ENCODE data around the gene FBXL7.

The FBXL7 gene

GRCh38 chr5:15499528-15500324 lies at the start of gene FBXL7:
FBXL7 (plus strand) TSS chr5:15500180.
- DNase-seq (ENCODE audit: low read depth in 2 of 3, low spot score in 2 of 3): no peak

GRCh38 chr5:15450473-15450872 lies 49.5 kb upstream of the FBXL7 start:
- no peak for DNase-seq (ENCODE audit: low read depth in 2 of 3, low spot score in 2 of 3)

- no peak for DNase-seq (ENCODE audit: low read depth in 2 of 3, low spot score in 2 of 3)
These were observed 49.0 kb upstream of the FBXL7 start for GRCh38 chr5:15450949-15451348.

GRCh38 chr5:15452030-15452429 lies 48.0 kb upstream of the FBXL7 start:
- DNase-seq (ENCODE audit: low read depth in 2 of 3, low spot score in 2 of 3): no peak

GRCh38 chr5:15452781-15453180 lies 47.2 kb upstream of the FBXL7 start:
- DNase-seq (ENCODE audit: low read depth in 2 of 3, low spot score in 2 of 3): no peak

- no peak for DNase-seq (ENCODE audit: low read depth in 2 of 3, low spot score in 2 of 3)
These were observed 40.8 kb upstream of the FBXL7 start for GRCh38 chr5:15459200-15459599.

GRCh38 chr5:15463231-15463980 lies 36.6 kb upstream of the FBXL7 start:
- no peak for DNase-seq (ENCODE audit: low read depth in 2 of 3, low spot score in 2 of 3)

GRCh38 chr5:15472116-15472515 lies 27.9 kb upstream of the FBXL7 start:
- DNase-seq (ENCODE audit: low read depth in 2 of 3, low spot score in 2 of 3): no peak

- no peak for DNase-seq (ENCODE audit: low read depth in 2 of 3, low spot score in 2 of 3)
These were observed 25.7 kb upstream of the FBXL7 start for GRCh38 chr5:15474143-15474719.

- no peak for DNase-seq (ENCODE audit: low read depth in 2 of 3, low spot score in 2 of 3)
These were observed 24.6 kb upstream of the FBXL7 start for GRCh38 chr5:15475367-15475766.

GRCh38 chr5:15476977-15477376 lies 23.0 kb upstream of the FBXL7 start:
- no peak for DNase-seq (ENCODE audit: low read depth in 2 of 3, low spot score in 2 of 3)

GRCh38 chr5:15480436-15480835 lies 19.5 kb upstream of the FBXL7 start:
- DNase-seq (ENCODE audit: low read depth in 2 of 3, low spot score in 2 of 3): no peak

GRCh38 chr5:15483351-15484097 lies 16.5 kb upstream of the FBXL7 start:
- no peak for DNase-seq (ENCODE audit: low read depth in 2 of 3, low spot score in 2 of 3)

GRCh38 chr5:15487228-15487627 lies 12.8 kb upstream of the FBXL7 start:
- DNase-seq (ENCODE audit: low read depth in 2 of 3, low spot score in 2 of 3): no peak

GRCh38 chr5:15489571-15490235 lies 10.3 kb upstream of the FBXL7 start:
- no peak for DNase-seq (ENCODE audit: low read depth in 2 of 3, low spot score in 2 of 3)

- DNase-seq (ENCODE audit: low read depth in 2 of 3, low spot score in 2 of 3): no peak
These were observed 7.4 kb upstream of the FBXL7 start for GRCh38 chr5:15492545-15492944.

- no peak for DNase-seq (ENCODE audit: low read depth in 2 of 3, low spot score in 2 of 3)
These were observed 6.5 kb upstream of the FBXL7 start for GRCh38 chr5:15493501-15493900.

GRCh38 chr5:15495026-15495425 lies 5.0 kb upstream of the FBXL7 start:
- DNase-seq (ENCODE audit: low read depth in 2 of 3, low spot score in 2 of 3): no peak

- DNase-seq (ENCODE audit: low read depth in 2 of 3, low spot score in 2 of 3): no peak
These were observed 3.1 kb upstream of the FBXL7 start for GRCh38 chr5:15496886-15497285.

- DNase-seq (ENCODE audit: low read depth in 2 of 3, low spot score in 2 of 3): no peak
These were observed 483 bp downstream of the FBXL7 start for GRCh38 chr5:15500325-15501001.

Measured in activated CD8-positive, alpha-beta memory T cell treated with anti-CD3 and anti-CD28 coated beads for 48 hours (primary cell).